Neural progenitor cell (in vitro differentiated cells): ENCODE measurements around the gene PRKCB. TPM values are rescaled to one million over a fixed set of nuclear protein-coding genes. Genes with fewer than 3 reads are reported as not detected.

Experiments
- DNase-seq: peaks from one replicate; pipeline ENCODE4 v3.0.0-alpha.2; 2016; ENCODE audit warnings: low spot score
- H2AFZ ChIP-seq: fragments of 200-600 bp; sonication (generic); replicated peaks from 2 replicates; pipeline ENCODE4 v1.6.1; 2016; ENCODE audit warnings: antibody characterized with exemption
- H3F3A ChIP-seq: fragments of 200-600 bp; sonication (generic); 2 replicates; pipeline ENCODE4 v1.6.1; 2016; ENCODE audit warnings: antibody characterized with exemption, low read depth
- H3K27ac ChIP-seq: fragments of 200-600 bp; sonication (generic); 2 replicates; pipeline ENCODE4 v1.5.1; 2016; ENCODE audit warnings: mild to moderate bottlenecking
- H3K27me3 ChIP-seq: fragments of 200-600 bp; sonication (generic); 2 replicates; pipeline ENCODE4 v1.6.1; 2016; ENCODE audit warnings: mild to moderate bottlenecking, moderate library complexity
- H3K36me3 ChIP-seq: fragments of 200-600 bp; sonication (generic); 2 replicates; pipeline ENCODE4 v1.5.1; 2016
- H3K4me1 ChIP-seq: fragments of 200-600 bp; sonication (generic); 2 replicates; pipeline ENCODE4 v1.6.1; 2016; ENCODE audit warnings: mixed run types
- H3K4me2 ChIP-seq: fragments of 200-600 bp; sonication (generic); 2 replicates; pipeline ENCODE4 v1.6.1; 2016
- H3K4me3 ChIP-seq: fragments of 200-600 bp; sonication (generic); 2 replicates; pipeline ENCODE4 v1.5.1; 2016
- H3K79me2 ChIP-seq: fragments of 200-600 bp; sonication (generic); 2 replicates; pipeline ENCODE4 v1.6.1; 2016; ENCODE audit warnings: low read depth
- H3K9ac ChIP-seq: fragments of 200-600 bp; sonication (generic); 2 replicates; pipeline ENCODE4 v1.6.1; 2016
- H3K9me3 ChIP-seq: fragments of 200-600 bp; sonication (generic); 2 replicates; pipeline ENCODE4 v1.5.1; 2016; ENCODE audit warnings: low read depth
- H4K20me1 ChIP-seq: fragments of 200-600 bp; sonication (generic); 2 replicates; pipeline ENCODE4 v1.6.1; 2016; ENCODE audit warnings: low read depth
- H3K27ac Mint-ChIP-seq: 3 replicates; pipeline ENCODE4 v1.8.0; 2021; ENCODE audit warnings: mixed read lengths
- H3K27me3 Mint-ChIP-seq: 2 replicates; pipeline ENCODE4 v1.8.0; 2022; ENCODE audit warnings: low read depth, mild to moderate bottlenecking, inconsistent platforms, moderate library complexity, mixed read lengths; ENCODE audit not compliant: insufficient read depth
- H3K36me3 Mint-ChIP-seq: 3 replicates; pipeline ENCODE4 v1.8.0; 2021; ENCODE audit warnings: mixed read lengths
- H3K4me1 Mint-ChIP-seq: 3 replicates; pipeline ENCODE4 v1.8.0; 2021; ENCODE audit warnings: mixed read lengths
- H3K4me3 Mint-ChIP-seq: 3 replicates; pipeline ENCODE4 v1.8.0; 2021; ENCODE audit warnings: mild to moderate bottlenecking, moderate library complexity, mixed read lengths
- H3K9me3 Mint-ChIP-seq: 3 replicates; pipeline ENCODE4 v1.8.0; 2020; ENCODE audit warnings: mixed read lengths
- EZH2 ChIP-seq: fragments of 200-600 bp; sonication (generic); IDR thresholded peaks from 2 replicates; pipeline ENCODE4 v1.6.1; 2017; ENCODE audit warnings: antibody characterized with exemption, mild to moderate bottlenecking, moderate library complexity
- EZH2phosphoT487 ChIP-seq: fragments of 200-600 bp; sonication (generic); IDR thresholded peaks from 2 replicates; pipeline ENCODE4 v1.6.1; 2017; ENCODE audit warnings: antibody characterized with exemption
- total RNA-seq: library from RNA; depleted of rRNA; stranded (reverse); fragments of >200 nt; gene quantifications from 2 replicates; pipeline ENCODE4 v1.2.3, GENCODE V29; 2015; ENCODE audit warnings: low replicate concordance
- TF ChIP-seq, protein P1 (sequence below): fragments of 200-600 bp; sonication (generic); IDR thresholded peaks from 2 replicates; pipeline ENCODE4 v1.5.1; 2017; ENCODE audit warnings: antibody characterized with exemption, mild to moderate bottlenecking

Gene PRKCB
- total RNA-seq, 1 donor from 2014 or later = 9.5 TPM

DNA sequence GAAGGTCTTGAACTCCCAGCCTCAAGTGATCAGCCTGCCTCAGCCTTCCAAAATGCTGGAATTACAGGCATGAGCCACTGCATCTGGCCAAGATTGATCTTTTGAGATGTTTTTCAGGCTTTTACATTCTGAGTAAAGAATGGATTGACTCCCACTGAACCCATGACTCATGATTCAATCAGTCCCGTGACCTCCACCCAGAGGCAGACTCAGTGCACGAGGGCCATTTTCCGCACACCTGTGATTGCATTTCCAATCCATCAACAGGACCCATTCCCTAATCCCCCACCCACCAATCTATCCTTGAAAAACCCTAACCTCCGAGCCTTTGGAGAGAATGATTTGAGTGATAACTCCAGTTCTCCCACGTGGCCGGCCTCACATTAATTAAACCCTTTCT lies 40.4 kb upstream of the PRKCB start:
- Histone ChIP-seq H3K4me3 (no peak overlapping the region), H3K27me3 (no peaks in the 10 kb centered on the region), H3K79me2 (no peaks in the 10 kb centered on the region), H3F3A (no peaks in the 10 kb centered on the region), H3K36me3 (no peaks in the 10 kb centered on the region), H2AFZ (no peak overlapping the region), H3K9me3 (no peaks in the 10 kb centered on the region), H3K27ac (no peak overlapping the region), H3K9ac (no peak overlapping the region), H4K20me1 (no peaks in the 10 kb centered on the region), H3K4me1 (no peaks in the 10 kb centered on the region), H3K4me2 (no peak overlapping the region)
- Mint-ChIP-seq H3K9me3 (no peaks in the 10 kb centered on the region), H3K4me3 (no peak overlapping the region), H3K27me3 (peaks cover 3% of the 10 kb centered on the region), H3K36me3 (no peaks in the 10 kb centered on the region), H3K4me1 (no peaks in the 10 kb centered on the region), H3K27ac (no peak overlapping the region)
- no peak for DNase-seq
- TF ChIP-seq EZH2phosphoT487 = no peak
- TF ChIP-seq EZH2 = no peak
- TF ChIP-seq, protein P1, sequence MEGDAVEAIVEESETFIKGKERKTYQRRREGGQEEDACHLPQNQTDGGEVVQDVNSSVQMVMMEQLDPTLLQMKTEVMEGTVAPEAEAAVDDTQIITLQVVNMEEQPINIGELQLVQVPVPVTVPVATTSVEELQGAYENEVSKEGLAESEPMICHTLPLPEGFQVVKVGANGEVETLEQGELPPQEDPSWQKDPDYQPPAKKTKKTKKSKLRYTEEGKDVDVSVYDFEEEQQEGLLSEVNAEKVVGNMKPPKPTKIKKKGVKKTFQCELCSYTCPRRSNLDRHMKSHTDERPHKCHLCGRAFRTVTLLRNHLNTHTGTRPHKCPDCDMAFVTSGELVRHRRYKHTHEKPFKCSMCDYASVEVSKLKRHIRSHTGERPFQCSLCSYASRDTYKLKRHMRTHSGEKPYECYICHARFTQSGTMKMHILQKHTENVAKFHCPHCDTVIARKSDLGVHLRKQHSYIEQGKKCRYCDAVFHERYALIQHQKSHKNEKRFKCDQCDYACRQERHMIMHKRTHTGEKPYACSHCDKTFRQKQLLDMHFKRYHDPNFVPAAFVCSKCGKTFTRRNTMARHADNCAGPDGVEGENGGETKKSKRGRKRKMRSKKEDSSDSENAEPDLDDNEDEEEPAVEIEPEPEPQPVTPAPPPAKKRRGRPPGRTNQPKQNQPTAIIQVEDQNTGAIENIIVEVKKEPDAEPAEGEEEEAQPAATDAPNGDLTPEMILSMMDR = no peak

GRCh38 chr16:23796941-23797340 lies 38.8 kb upstream of the PRKCB start:
- H3K4me3 ChIP-seq = no peak overlapping the region
- no peaks in the 10 kb centered on the region for H3K27me3 ChIP-seq
- Mint-ChIP-seq H3K27me3 (peaks cover 3% of the 10 kb centered on the region), H3K36me3 (no peaks in the 10 kb centered on the region), H3K4me3 (no peak overlapping the region), H3K27ac (no peak overlapping the region), H3K4me1 (no peaks in the 10 kb centered on the region), H3K9me3 (no peaks in the 10 kb centered on the region)
- H3K9me3 ChIP-seq = no peaks in the 10 kb centered on the region
- H3F3A ChIP-seq = no peaks in the 10 kb centered on the region
- H3K79me2 ChIP-seq = no peaks in the 10 kb centered on the region
- H3K4me1 ChIP-seq = no peaks in the 10 kb centered on the region
- no peak for DNase-seq
- no peak overlapping the region for H3K9ac ChIP-seq
- TF ChIP-seq EZH2 (no peak), EZH2phosphoT487 (no peak)
- TF ChIP-seq, protein P1 = no peak
- H2AFZ ChIP-seq = no peak overlapping the region
- H3K36me3 ChIP-seq = no peaks in the 10 kb centered on the region
- H4K20me1 ChIP-seq = no peaks in the 10 kb centered on the region
- no peak overlapping the region for H3K27ac ChIP-seq
- H3K4me2 ChIP-seq = no peak overlapping the region

GRCh38 chr16:23801378-23801777 lies 34.4 kb upstream of the PRKCB start:
- DNase-seq = peak; percentile 81
- no peak overlapping the region for H3K27ac ChIP-seq
- H3F3A ChIP-seq = no peaks in the 10 kb centered on the region
- Mint-ChIP-seq H3K36me3 (no peaks in the 10 kb centered on the region), H3K4me1 (no peaks in the 10 kb centered on the region), H3K27me3 (no peaks in the 10 kb centered on the region), H3K27ac (no peak overlapping the region), H3K9me3 (no peaks in the 10 kb centered on the region), H3K4me3 (no peak overlapping the region)
- H3K36me3 ChIP-seq = no peaks in the 10 kb centered on the region
- no peak overlapping the region for H3K4me2 ChIP-seq
- no peak overlapping the region for H3K4me3 ChIP-seq
- no peaks in the 10 kb centered on the region for H4K20me1 ChIP-seq
- no peak for TF ChIP-seq EZH2phosphoT487
- TF ChIP-seq EZH2 = no peak
- TF ChIP-seq, protein P1 = peak; percentile 63
- no peaks in the 10 kb centered on the region for H3K27me3 ChIP-seq
- no peak overlapping the region for H2AFZ ChIP-seq
- H3K9me3 ChIP-seq = no peaks in the 10 kb centered on the region
- H3K79me2 ChIP-seq = no peaks in the 10 kb centered on the region
- no peaks in the 10 kb centered on the region for H3K4me1 ChIP-seq
- H3K9ac ChIP-seq = no peak overlapping the region

- Mint-ChIP-seq H3K27ac (no peak overlapping the region), H3K36me3 (no peaks in the 10 kb centered on the region), H3K4me1 (no peaks in the 10 kb centered on the region), H3K4me3 (no peak overlapping the region), H3K9me3 (no peaks in the 10 kb centered on the region), H3K27me3 (no peaks in the 10 kb centered on the region)
- Histone ChIP-seq H3K27me3 (no peaks in the 10 kb centered on the region), H3F3A (no peaks in the 10 kb centered on the region), H3K79me2 (no peaks in the 10 kb centered on the region), H3K9ac (no peak overlapping the region), H3K36me3 (no peaks in the 10 kb centered on the region), H4K20me1 (no peaks in the 10 kb centered on the region), H3K4me2 (no peak overlapping the region), H2AFZ (no peak overlapping the region), H3K4me3 (no peak overlapping the region), H3K4me1 (no peaks in the 10 kb centered on the region), H3K27ac (no peak overlapping the region), H3K9me3 (no peaks in the 10 kb centered on the region)
- no peak for DNase-seq
- TF ChIP-seq EZH2 (no peak), EZH2phosphoT487 (no peak)
- TF ChIP-seq, protein P1 = no peak
These were observed 33.0 kb upstream of the PRKCB start for GRCh38 chr16:23802776-23803175.
